Endothelial cell of umbilical vein (primary cell): Measurements from ENCODE around the gene ABCB6.

Experiments used
- EZH2 ChIP-seq: IDR thresholded peaks from 2 replicates; pipeline ENCODE4 v1.6.1; 2012; ENCODE audit warnings: borderline replicate concordance, low read depth, mild to moderate bottlenecking, moderate library complexity, low read length, inconsistent platforms; ENCODE audit not compliant: severe bottlenecking
- JUN ChIP-seq: IDR thresholded peaks from 2 replicates; pipeline ENCODE4 v1.6.1; 2011; ENCODE audit warnings: borderline replicate concordance, low read depth; ENCODE audit not compliant: insufficient read length, insufficient read depth
- POLR2A ChIP-seq: IDR thresholded peaks from 2 replicates; pipeline ENCODE4 v1.6.1; 2012; ENCODE audit warnings: low read depth, mild to moderate bottlenecking, control low read depth, low read length
- POLR2AphosphoS5 ChIP-seq: IDR thresholded peaks from 2 replicates; pipeline ENCODE4 v1.6.1; 2012; ENCODE audit warnings: low read depth, mild to moderate bottlenecking, control low read depth, low read length, moderate library complexity; ENCODE audit not compliant: insufficient read depth
- TF ChIP-seq, protein P1 (sequence below), 2 donors: IDR thresholded peaks; 1 replicate in 1 of 2; 2 replicates in 1 of 2; pipeline ENCODE4 v1.5.1; 2011; ENCODE audit warnings: low read length in 2 of 2, mild to moderate bottlenecking in 2 of 2, moderate library complexity in 2 of 2, control low read depth in 1 of 2, inconsistent platforms in 1 of 2, low read depth in 1 of 2; ENCODE audit not compliant: insufficient read depth in 1 of 2; ENCODE audit errors: extremely low read depth in 1 of 2

DNA sequence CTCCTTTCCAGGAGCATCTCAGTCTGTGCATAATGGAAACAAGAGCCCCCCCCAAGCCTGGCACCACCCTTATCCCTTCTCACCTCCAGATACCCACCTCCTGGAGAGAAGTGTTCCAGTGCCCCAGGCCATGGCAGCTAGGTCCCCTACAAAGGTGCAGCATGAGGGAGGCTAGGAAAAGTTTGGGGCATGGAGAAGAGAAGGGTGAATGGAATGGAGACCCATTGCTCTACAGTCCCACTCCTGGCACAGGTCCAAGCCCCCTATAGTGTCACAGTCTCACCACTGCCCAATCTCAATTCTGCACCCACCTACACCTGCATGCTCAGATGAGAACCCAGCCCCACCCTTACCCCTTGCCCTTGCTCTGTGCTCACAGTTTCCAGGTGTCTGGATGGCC is 49.8 kb downstream of the ABCB6 start:
- TF ChIP-seq, protein P1, sequence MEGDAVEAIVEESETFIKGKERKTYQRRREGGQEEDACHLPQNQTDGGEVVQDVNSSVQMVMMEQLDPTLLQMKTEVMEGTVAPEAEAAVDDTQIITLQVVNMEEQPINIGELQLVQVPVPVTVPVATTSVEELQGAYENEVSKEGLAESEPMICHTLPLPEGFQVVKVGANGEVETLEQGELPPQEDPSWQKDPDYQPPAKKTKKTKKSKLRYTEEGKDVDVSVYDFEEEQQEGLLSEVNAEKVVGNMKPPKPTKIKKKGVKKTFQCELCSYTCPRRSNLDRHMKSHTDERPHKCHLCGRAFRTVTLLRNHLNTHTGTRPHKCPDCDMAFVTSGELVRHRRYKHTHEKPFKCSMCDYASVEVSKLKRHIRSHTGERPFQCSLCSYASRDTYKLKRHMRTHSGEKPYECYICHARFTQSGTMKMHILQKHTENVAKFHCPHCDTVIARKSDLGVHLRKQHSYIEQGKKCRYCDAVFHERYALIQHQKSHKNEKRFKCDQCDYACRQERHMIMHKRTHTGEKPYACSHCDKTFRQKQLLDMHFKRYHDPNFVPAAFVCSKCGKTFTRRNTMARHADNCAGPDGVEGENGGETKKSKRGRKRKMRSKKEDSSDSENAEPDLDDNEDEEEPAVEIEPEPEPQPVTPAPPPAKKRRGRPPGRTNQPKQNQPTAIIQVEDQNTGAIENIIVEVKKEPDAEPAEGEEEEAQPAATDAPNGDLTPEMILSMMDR (IDR thresholded peaks at IDR 0.05; ENCODE audit: extremely low read depth in 1 of 2, insufficient read depth in 1 of 2, low read depth in 1 of 2, low read length in 2 of 2) = no peak
- TF ChIP-seq POLR2A = no peak
- TF ChIP-seq POLR2AphosphoS5 = no peak
- TF ChIP-seq EZH2 = no peak
- no peak for TF ChIP-seq JUN
